H9 (cell line): ENCODE results near the gene LONP2. TPM values are rescaled to one million over a fixed set of nuclear protein-coding genes. Genes with fewer than 3 reads are reported as not detected.
A peak's percentile ranks its signal among the peaks of the same experiment; 100 is the strongest.

Experiments used
- DNase-seq: peaks from one replicate; pipeline ENCODE4 v3.0.0-alpha.2; 2017
- H2AFZ ChIP-seq: one replicate; pipeline ENCODE4 v1.6.1; 2013; ENCODE audit warnings: mild to moderate bottlenecking, low read length, control low read depth, moderate library complexity
- H2AK5ac ChIP-seq: 2 replicates; pipeline ENCODE4 v1.6.1; 2013; ENCODE audit warnings: low read length, control low read depth, mixed read lengths; ENCODE audit not compliant: insufficient read length
- H2BK120ac ChIP-seq: one replicate; pipeline ENCODE4 v1.6.1; 2013; ENCODE audit warnings: low read depth, mild to moderate bottlenecking, low read length, control low read depth, inconsistent platforms; ENCODE audit not compliant: poor library complexity, severe bottlenecking
- H2BK12ac ChIP-seq: 2 replicates; pipeline ENCODE4 v1.6.1; 2013; ENCODE audit warnings: low read length, control low read depth, mixed read lengths, low read depth; ENCODE audit not compliant: insufficient read length
- H2BK15ac ChIP-seq: 2 replicates; pipeline ENCODE4 v1.6.1; 2013; ENCODE audit warnings: low read depth, low read length, control low read depth
- H2BK20ac ChIP-seq: one replicate; pipeline ENCODE4 v1.6.1; 2013; ENCODE audit warnings: low read depth, mild to moderate bottlenecking, low read length, control low read depth, inconsistent platforms; ENCODE audit not compliant: poor library complexity, severe bottlenecking
- H2BK5ac ChIP-seq: 2 replicates; pipeline ENCODE4 v1.6.1; 2013; ENCODE audit warnings: low read length, control low read depth, mixed read lengths; ENCODE audit not compliant: insufficient read length
- H3K14ac ChIP-seq: 2 replicates; pipeline ENCODE4 v1.6.1; 2013; ENCODE audit warnings: low read length, control low read depth; ENCODE audit not compliant: insufficient read depth
- H3K18ac ChIP-seq: 2 replicates; pipeline ENCODE4 v1.6.1; 2013; ENCODE audit warnings: low read depth, mild to moderate bottlenecking, mixed read lengths, low read length, control low read depth; ENCODE audit not compliant: insufficient read length
- H3K23ac ChIP-seq: 2 replicates; pipeline ENCODE4 v1.6.1; 2013; ENCODE audit warnings: low read length, control low read depth, mixed read lengths, low read depth; ENCODE audit not compliant: insufficient read length
- H3K23me2 ChIP-seq: 2 replicates; pipeline ENCODE4 v1.6.1; 2013; ENCODE audit warnings: low read depth, mild to moderate bottlenecking, mixed read lengths, low read length, control low read depth; ENCODE audit not compliant: insufficient read length, poor library complexity, severe bottlenecking
- H3K27ac ChIP-seq: 2 replicates; pipeline ENCODE4 v1.5.1; 2013; ENCODE audit warnings: low read length, control low read depth, mixed read lengths, low read depth; ENCODE audit not compliant: insufficient read length
- H3K27me3 ChIP-seq: 2 replicates; pipeline ENCODE4 v1.6.1; 2013; ENCODE audit warnings: low read length, control low read depth, inconsistent platforms; ENCODE audit not compliant: insufficient read depth
- H3K4ac ChIP-seq: 2 replicates; pipeline ENCODE4 v1.6.1; 2013; ENCODE audit warnings: low read depth, mild to moderate bottlenecking, control low read depth, inconsistent platforms, low read length, moderate library complexity
- H3K4me1 ChIP-seq: 2 replicates; pipeline ENCODE4 v1.6.1; 2013; ENCODE audit warnings: low read length, control low read depth, inconsistent platforms; ENCODE audit not compliant: insufficient read depth
- H3K4me2 ChIP-seq: 2 replicates; pipeline ENCODE4 v1.6.1; 2013; ENCODE audit warnings: low read length, control low read depth, mixed read lengths; ENCODE audit not compliant: insufficient read length, insufficient read depth
- H3K56ac ChIP-seq: 2 replicates; pipeline ENCODE4 v1.6.1; 2013; ENCODE audit warnings: low read depth, mild to moderate bottlenecking, mixed read lengths, low read length, control low read depth; ENCODE audit not compliant: insufficient read length
- H3K79me1 ChIP-seq: 2 replicates; pipeline ENCODE4 v1.6.1; 2013; ENCODE audit warnings: low read depth, mild to moderate bottlenecking, moderate library complexity, low read length, control low read depth, inconsistent platforms; ENCODE audit not compliant: insufficient read depth, poor library complexity, severe bottlenecking
- H3K79me2 ChIP-seq: 2 replicates; pipeline ENCODE4 v1.6.1; 2013; ENCODE audit warnings: low read length, control low read depth, inconsistent platforms; ENCODE audit not compliant: insufficient read depth
- H3K9ac ChIP-seq: 2 replicates; pipeline ENCODE4 v1.6.1; 2013; ENCODE audit warnings: low read length, control low read depth, mixed read lengths; ENCODE audit not compliant: insufficient read length; ENCODE audit errors: extremely low read depth
- H3K9me3 ChIP-seq: one replicate; pipeline ENCODE4 v1.6.1; 2013; ENCODE audit warnings: low read depth, low read length, inconsistent platforms; ENCODE audit not compliant: control insufficient read depth
- H3T11ph ChIP-seq: one replicate; pipeline ENCODE4 v1.6.1; 2013; ENCODE audit warnings: mild to moderate bottlenecking, low read length, control low read depth, inconsistent platforms
- H4K20me1 ChIP-seq: one replicate; pipeline ENCODE4 v1.6.1; 2013; ENCODE audit not compliant: control insufficient read depth, insufficient read length, insufficient read depth
- H4K5ac ChIP-seq: 2 replicates; pipeline ENCODE4 v1.6.1; 2013; ENCODE audit warnings: low read depth, mild to moderate bottlenecking, mixed read lengths, low read length, control low read depth; ENCODE audit not compliant: insufficient read length
- H4K8ac ChIP-seq: replicated peaks from 2 replicates; pipeline ENCODE4 v1.6.1; 2013; ENCODE audit warnings: low read length, control low read depth, mixed read lengths, low read depth; ENCODE audit not compliant: insufficient read length
- H4K91ac ChIP-seq: 2 replicates; pipeline ENCODE4 v1.6.1; 2013; ENCODE audit warnings: low read depth, mild to moderate bottlenecking, moderate library complexity, mixed read lengths, low read length, control low read depth; ENCODE audit not compliant: insufficient read length
- H3K27ac Mint-ChIP-seq, 3 experiments: 2 replicates in 2 of 3; 3 replicates in 1 of 3; pipeline ENCODE4 v1.8.0; 2020 to 2021; ENCODE audit warnings: mixed read lengths in 3 of 3, mild to moderate bottlenecking in 1 of 3, moderate library complexity in 1 of 3
- H3K27me3 Mint-ChIP-seq: 2 replicates; pipeline ENCODE4 v1.8.0; 2021; ENCODE audit warnings: low read depth, mild to moderate bottlenecking, moderate library complexity, mixed read lengths
- H3K36me3 Mint-ChIP-seq, 3 experiments: 2 replicates in 2 of 3; 3 replicates in 1 of 3; pipeline ENCODE4 v1.8.0; 2020 to 2021; ENCODE audit warnings: low read depth in 3 of 3, mixed read lengths in 3 of 3; ENCODE audit not compliant: insufficient read depth in 1 of 3
- H3K4me1 Mint-ChIP-seq, 2 experiments: 2 replicates each; pipeline ENCODE4 v1.8.0; 2020; ENCODE audit warnings: mixed read lengths in 2 of 2
- H3K4me3 Mint-ChIP-seq, 2 experiments: 2 replicates in 1 of 2; 3 replicates in 1 of 2; pipeline ENCODE4 v1.8.0; 2020 to 2021; ENCODE audit warnings: mild to moderate bottlenecking in 2 of 2, mixed read lengths in 2 of 2, moderate library complexity in 1 of 2
- H3K9me3 Mint-ChIP-seq, 2 experiments: 2 replicates in 1 of 2; 3 replicates in 1 of 2; pipeline ENCODE4 v1.8.0; 2020; ENCODE audit warnings: mild to moderate bottlenecking in 2 of 2, mixed read lengths in 2 of 2, moderate library complexity in 1 of 2
- WGBS: extraction: QIAGEN DNeasy Blood & Tissue Kit; methylation state at CpG from one replicate; pipeline ENCODE4 v1.1.7; 2013; ENCODE audit warnings: missing lambda C conversion rate, low lambda C conversion rate, mixed read lengths; ENCODE audit not compliant: insufficient read length; ENCODE audit errors: extremely low coverage; 5-methylcytosine and 5-hydroxymethylcytosine counted together
- total RNA-seq: library from RNA; stranded (reverse); gene quantifications from 2 replicates; pipeline ENCODE4 v1.2.1, GENCODE V29; 2021
- TF ChIP-seq, protein P1 (sequence below): fragments of 200-600 bp; sonication (generic); conservative IDR thresholded peaks from 3 replicates; pipeline ENCODE4 v1.8.0; 2021; ENCODE audit warnings: antibody characterized with exemption, mild to moderate bottlenecking

Gene LONP2
- total RNA-seq, 1 experiment from 2014 or later, result 27.8 TPM

DNA sequence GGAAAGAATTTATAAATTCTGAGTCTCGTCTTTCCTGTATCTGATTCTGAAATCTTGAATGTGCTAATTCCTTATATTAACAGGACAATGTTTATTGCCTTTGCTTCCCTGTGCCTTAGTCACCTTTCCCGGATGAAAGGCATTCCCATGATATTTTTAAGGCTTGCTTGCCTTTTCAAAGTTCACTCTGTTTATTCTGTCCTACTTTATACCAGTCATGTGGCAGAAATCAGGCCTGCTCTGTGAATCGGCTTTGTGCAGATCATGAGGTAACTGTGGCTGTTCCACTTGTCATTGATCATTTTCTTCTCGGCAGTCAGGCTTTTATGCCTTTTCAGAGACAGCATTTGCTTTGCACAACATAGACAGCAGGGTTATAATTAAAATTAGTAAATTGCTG, 32.0 kb downstream of the LONP2 start:
- peak overlapping the region in 2 of 3 experiments; percentile 8 to 80; a peak in 3 of 7 replicates for H3K27ac Mint-ChIP-seq
- no peak overlapping the region for H4K5ac ChIP-seq
- H3K4me1 Mint-ChIP-seq, result peaks cover 3 to 9% of the 10 kb centered on the region in 2 experiments; a peak in 3 of 4 replicates
- H3K27me3 Mint-ChIP-seq, result no peaks in the 10 kb centered on the region
- H4K8ac ChIP-seq, result no peak overlapping the region
- no peaks in the 10 kb centered on the region for H3K9me3 Mint-ChIP-seq
- no peak overlapping the region for H3K56ac ChIP-seq
- H2AK5ac ChIP-seq, result no peak overlapping the region
- no peak overlapping the region for H3T11ph ChIP-seq
- no peak overlapping the region for H3K4me2 ChIP-seq
- WGBS, result no CpG with 5 or more reads among the region's 4 CpGs
- no peak overlapping the region for H4K91ac ChIP-seq
- no peak overlapping the region for H2BK5ac ChIP-seq
- H3K4ac ChIP-seq, result no peak overlapping the region
- H3K14ac ChIP-seq, result no peak overlapping the region
- peaks cover 0 to 18% (median 6%) of the 10 kb centered on the region in 3 experiments; a peak in 4 of 7 replicates for H3K36me3 Mint-ChIP-seq
- no peak overlapping the region for H3K4me3 Mint-ChIP-seq
- H3K79me2 ChIP-seq, result no peaks in the 10 kb centered on the region
- TF ChIP-seq, protein P1, sequence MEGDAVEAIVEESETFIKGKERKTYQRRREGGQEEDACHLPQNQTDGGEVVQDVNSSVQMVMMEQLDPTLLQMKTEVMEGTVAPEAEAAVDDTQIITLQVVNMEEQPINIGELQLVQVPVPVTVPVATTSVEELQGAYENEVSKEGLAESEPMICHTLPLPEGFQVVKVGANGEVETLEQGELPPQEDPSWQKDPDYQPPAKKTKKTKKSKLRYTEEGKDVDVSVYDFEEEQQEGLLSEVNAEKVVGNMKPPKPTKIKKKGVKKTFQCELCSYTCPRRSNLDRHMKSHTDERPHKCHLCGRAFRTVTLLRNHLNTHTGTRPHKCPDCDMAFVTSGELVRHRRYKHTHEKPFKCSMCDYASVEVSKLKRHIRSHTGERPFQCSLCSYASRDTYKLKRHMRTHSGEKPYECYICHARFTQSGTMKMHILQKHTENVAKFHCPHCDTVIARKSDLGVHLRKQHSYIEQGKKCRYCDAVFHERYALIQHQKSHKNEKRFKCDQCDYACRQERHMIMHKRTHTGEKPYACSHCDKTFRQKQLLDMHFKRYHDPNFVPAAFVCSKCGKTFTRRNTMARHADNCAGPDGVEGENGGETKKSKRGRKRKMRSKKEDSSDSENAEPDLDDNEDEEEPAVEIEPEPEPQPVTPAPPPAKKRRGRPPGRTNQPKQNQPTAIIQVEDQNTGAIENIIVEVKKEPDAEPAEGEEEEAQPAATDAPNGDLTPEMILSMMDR, result no peak
- no peaks in the 10 kb centered on the region for H3K9me3 ChIP-seq
- H3K27ac ChIP-seq, result no peak overlapping the region
- H3K23ac ChIP-seq, result no peak overlapping the region
- H3K9ac ChIP-seq, result no peak overlapping the region
- H2BK15ac ChIP-seq, result no peak overlapping the region
- H3K4me1 ChIP-seq, result peaks cover 4% of the 10 kb centered on the region
- no peak overlapping the region for H2BK20ac ChIP-seq
- no peaks in the 10 kb centered on the region for H3K27me3 ChIP-seq
- no peaks in the 10 kb centered on the region for H3K23me2 ChIP-seq
- no peaks in the 10 kb centered on the region for H4K20me1 ChIP-seq
- no peaks in the 10 kb centered on the region for H3K79me1 ChIP-seq
- H2AFZ ChIP-seq, result no peak overlapping the region
- no peak overlapping the region for H2BK120ac ChIP-seq
- no peak overlapping the region for H2BK12ac ChIP-seq
- no peak overlapping the region for H3K18ac ChIP-seq
- no peak for DNase-seq
